IMR-90 (cell line): ENCODE results near the gene SKIC8. TPM values are rescaled to one million over a fixed set of nuclear protein-coding genes. Genes with fewer than 3 reads are reported as not detected.

ENCODE experiments used
- ATAC-seq: fragments of 200-7000 bp; cut with Tn5 transposase; 2 replicates; pipeline ENCODE4 v1.9.1; 2020; ENCODE audit warnings: low read depth, mild to moderate bottlenecking, moderate library complexity
- BruUV-seq: library from RNA; stranded (reverse); fragments of 400-500 nt; replicated peaks from 2 replicates; lab custom pipeline; 2021; lab: Mats Ljungman, UMichigan
- CTCF ChIA-PET: fragments of 300-600 bp; formaldehyde crosslinking; extraction: SDS; loops from one replicate; lab custom pipeline; 2021; ENCODE audit warnings: antibody characterized with exemption; lab: Yijun Ruan, JAX
- POLR2A ChIA-PET: fragments of 300-600 bp; sonication (Branson Sonifier 250); formaldehyde crosslinking; loops from one replicate; lab custom pipeline; 2022; ENCODE audit warnings: antibody characterized with exemption; ENCODE audit not compliant: unreplicated experiment; lab: Charles Lee
- DNase-seq: peaks from one replicate; pipeline ENCODE4 v3.0.0; 2013
- H2AFZ ChIP-seq: replicated peaks from 2 replicates; pipeline ENCODE3; 2013; ENCODE audit warnings: low read length, mild to moderate bottlenecking; ENCODE audit not compliant: poor library complexity
- H2AK5ac ChIP-seq: 2 replicates; pipeline ENCODE4 v1.6.1; 2013; ENCODE audit warnings: low read depth, low read length, inconsistent platforms
- H2AK9ac ChIP-seq: replicated peaks from 2 replicates; pipeline ENCODE3; 2013; ENCODE audit warnings: mild to moderate bottlenecking, low read depth, low read length, moderate library complexity; ENCODE audit not compliant: poor library complexity
- H2BK120ac ChIP-seq: 2 replicates; pipeline ENCODE4 v1.6.1; 2013; ENCODE audit warnings: low read depth, low read length, inconsistent platforms
- H2BK15ac ChIP-seq: 3 replicates; pipeline ENCODE4 v1.6.1; 2013; ENCODE audit warnings: low read depth, low read length, inconsistent platforms
- H2BK20ac ChIP-seq: 2 replicates; pipeline ENCODE4 v1.6.1; 2013; ENCODE audit warnings: low read depth, mild to moderate bottlenecking, inconsistent platforms, low read length, moderate library complexity
- H2BK5ac ChIP-seq: 2 replicates; pipeline ENCODE4 v1.6.1; 2013; ENCODE audit warnings: mild to moderate bottlenecking, low read depth, low read length, inconsistent platforms; ENCODE audit not compliant: poor library complexity, severe bottlenecking
- H3K14ac ChIP-seq: replicated peaks from 2 replicates; pipeline ENCODE4 v1.6.1; 2013; ENCODE audit warnings: low read depth, low read length, inconsistent platforms
- H3K18ac ChIP-seq: 2 replicates; pipeline ENCODE4 v1.6.1; 2013; ENCODE audit warnings: low read depth, low read length, control low read depth
- H3K23ac ChIP-seq: 2 replicates; pipeline ENCODE4 v1.6.1; 2013; ENCODE audit warnings: low read depth, low read length, inconsistent platforms
- H3K27ac ChIP-seq: 2 replicates; pipeline ENCODE4 v1.5.1; 2013; ENCODE audit warnings: mild to moderate bottlenecking, control low read depth, low read length; ENCODE audit not compliant: insufficient read depth
- H3K27me3 ChIP-seq: 2 replicates; pipeline ENCODE4 v1.6.1; 2013; ENCODE audit warnings: low read length; ENCODE audit not compliant: control insufficient read depth, insufficient read depth
- H3K36me3 ChIP-seq: 2 replicates; pipeline ENCODE4 v1.6.1; 2013; ENCODE audit warnings: low read length, mixed read lengths; ENCODE audit not compliant: control insufficient read depth, insufficient read depth
- H3K4ac ChIP-seq: 2 replicates; pipeline ENCODE4 v1.6.1; 2013; ENCODE audit warnings: low read depth, low read length, inconsistent platforms
- H3K4me1 ChIP-seq: 2 replicates; pipeline ENCODE4 v1.6.1; 2013; ENCODE audit warnings: low read length, mixed read lengths; ENCODE audit not compliant: control insufficient read depth, insufficient read depth
- H3K4me2 ChIP-seq: 2 replicates; pipeline ENCODE4 v1.6.1; 2013; ENCODE audit warnings: low read depth, mild to moderate bottlenecking, control low read depth, low read length, moderate library complexity
- H3K4me3 ChIP-seq: 2 replicates; pipeline ENCODE4 v1.5.1; 2013; ENCODE audit warnings: low read depth, mild to moderate bottlenecking, control low read depth, low read length, moderate library complexity; ENCODE audit not compliant: insufficient read depth
- H3K56ac ChIP-seq: 2 replicates; pipeline ENCODE4 v1.6.1; 2013; ENCODE audit warnings: low read length, inconsistent platforms; ENCODE audit not compliant: insufficient read depth; ENCODE audit errors: extremely low read depth
- H3K79me1 ChIP-seq, 2 experiments: 2 replicates each; pipeline ENCODE4 v1.6.1; 2013; ENCODE audit warnings: low read length in 2 of 2, inconsistent platforms in 1 of 2, low read depth in 1 of 2
- H3K9ac ChIP-seq: 2 replicates; pipeline ENCODE4 v1.6.1; 2013; ENCODE audit warnings: low read depth, low read length, control low read depth
- H3K9me1 ChIP-seq: 2 replicates; pipeline ENCODE4 v1.6.1; 2013; ENCODE audit warnings: low read length, inconsistent platforms; ENCODE audit not compliant: insufficient read depth
- H3K9me3 ChIP-seq: 2 replicates; pipeline ENCODE4 v1.6.1; 2013; ENCODE audit warnings: low read length; ENCODE audit not compliant: control insufficient read depth, insufficient read depth
- H4K20me1 ChIP-seq: 2 replicates; pipeline ENCODE4 v1.6.1; 2013; ENCODE audit warnings: low read length, inconsistent platforms; ENCODE audit not compliant: insufficient read depth
- H4K5ac ChIP-seq: 2 replicates; pipeline ENCODE4 v1.6.1; 2013; ENCODE audit warnings: mild to moderate bottlenecking, low read depth, low read length, control low read depth
- H4K8ac ChIP-seq, 2 experiments: 2 replicates each; pipeline ENCODE4 v1.6.1; 2013; ENCODE audit warnings: low read depth in 2 of 2, low read length in 2 of 2, control low read depth in 1 of 2, inconsistent platforms in 1 of 2
- H4K91ac ChIP-seq: 2 replicates; pipeline ENCODE4 v1.6.1; 2013; ENCODE audit warnings: low read depth, low read length, inconsistent platforms; ENCODE audit not compliant: insufficient read depth
- BHLHE40 ChIP-seq: fragments of 150-350 bp; IDR thresholded peaks from 2 replicates; pipeline ENCODE4 v1.6.1; 2016; ENCODE audit warnings: mild to moderate bottlenecking, low read depth, low read length
- CEBPB ChIP-seq: IDR thresholded peaks from 2 replicates; pipeline ENCODE4 v1.6.1; 2012; ENCODE audit warnings: low read depth, low read length, improper control_type of control experiment
- CHD1 ChIP-seq: IDR thresholded peaks from 2 replicates; pipeline ENCODE4 v1.6.1; 2012; ENCODE audit warnings: low read depth, low read length, improper control_type of control experiment
- CTCF ChIP-seq: conservative IDR thresholded peaks from 2 replicates; pipeline ENCODE4 v1.5.1; 2012; ENCODE audit warnings: mild to moderate bottlenecking, low read depth, low read length, improper control_type of control experiment
- FOS ChIP-seq: fragments of 150-350 bp; IDR thresholded peaks from 2 replicates; pipeline ENCODE4 v1.6.1; 2016; ENCODE audit warnings: low read depth, low read length
- MAFK ChIP-seq: IDR thresholded peaks from 2 replicates; pipeline ENCODE4 v1.6.1; 2012; ENCODE audit warnings: low read depth, low read length, improper control_type of control experiment
- MAZ ChIP-seq: IDR thresholded peaks from 2 replicates; pipeline ENCODE4 v1.6.1; 2012; ENCODE audit warnings: low read depth, mild to moderate bottlenecking, low read length, improper control_type of control experiment, moderate library complexity, borderline replicate concordance
- MXI1 ChIP-seq: IDR thresholded peaks from 2 replicates; pipeline ENCODE4 v1.6.1; 2012; ENCODE audit warnings: low read depth, mild to moderate bottlenecking, low read length, moderate library complexity, borderline replicate concordance
- NFE2L2 ChIP-seq: fragments of 150-350 bp; IDR thresholded peaks from 2 replicates; pipeline ENCODE4 v1.6.1; 2016; ENCODE audit warnings: low read depth, mild to moderate bottlenecking, low read length
- POLR2A ChIP-seq: IDR thresholded peaks from 2 replicates; pipeline ENCODE4 v1.6.1; 2012; ENCODE audit warnings: mild to moderate bottlenecking, low read depth, low read length
- RAD21 ChIP-seq: IDR thresholded peaks from 2 replicates; pipeline ENCODE4 v1.6.1; 2012; ENCODE audit warnings: low read length, improper control_type of control experiment
- RCOR1 ChIP-seq: IDR thresholded peaks from 2 replicates; pipeline ENCODE4 v1.6.1; 2012; ENCODE audit warnings: mild to moderate bottlenecking, low read length, improper control_type of control experiment; ENCODE audit not compliant: insufficient replicate concordance
- RFX5 ChIP-seq: IDR thresholded peaks from 2 replicates; pipeline ENCODE4 v1.8.0; 2012; ENCODE audit warnings: low read depth, mild to moderate bottlenecking, low read length, moderate library complexity
- SMC3 ChIP-seq: fragments of 150-350 bp; IDR thresholded peaks from 2 replicates; pipeline ENCODE4 v1.6.1; 2016; ENCODE audit warnings: low read depth, mild to moderate bottlenecking, antibody characterized with exemption, low read length, moderate library complexity
- WGBS, 2 experiments: methylation state at CpG; one replicate each; pipeline versions ENCODE4 v1.1.5 to v1.1.7; 2013; ENCODE audit warnings: missing lambda C conversion rate in 2 of 2; ENCODE audit not compliant: insufficient read length in 1 of 2; ENCODE audit errors: extremely low coverage in 2 of 2; 5-methylcytosine and 5-hydroxymethylcytosine counted together
- dilution Hi-C: fragments of 300-500 bp; cut with HindIII; formaldehyde crosslinking; loops from one replicate; pipeline ENCODE4 v1.14.3; 2018; ENCODE audit warnings: low sequenced_read_pairs; ENCODE audit not compliant: unreplicated experiment
- in situ Hi-C: fragments of 300-500 bp; cut with MboI; formaldehyde crosslinking; loops from 3 replicates; pipeline ENCODE4 v1.14.3; 2019; ENCODE audit warnings: low sequenced_read_pairs, inconsistent platforms, mixed read lengths
- intact Hi-C: fragments of 100-400 bp; cut with micrococcal nuclease; formaldehyde crosslinking; loops from 2 replicates; pipeline ENCODE4 v1.10.0; 2022
- polyA plus RNA-seq, 3 experiments: library from polyadenylated mRNA; depleted of rRNA; stranded (reverse); fragments of >200 nt; gene quantifications; 2 replicates each; pipeline ENCODE4 v1.2.3, GENCODE V29; 2012; ENCODE audit warnings: low replicate concordance in 1 of 3
- total RNA-seq: library from RNA; depleted of rRNA; stranded (reverse); fragments of >200 nt; gene quantifications from 2 replicates; pipeline ENCODE4 v1.2.3, GENCODE V29; 2012
- TF ChIP-seq, protein P1 (sequence below): fragments of 150-350 bp; IDR thresholded peaks from 2 replicates; pipeline ENCODE4 v1.6.1; 2017; ENCODE audit warnings: mild to moderate bottlenecking, antibody characterized with exemption, low read length, low read depth
- TF ChIP-seq, protein P2 (sequence below): fragments of 150-350 bp; IDR thresholded peaks from 2 replicates; pipeline ENCODE4 v1.6.1; 2016; ENCODE audit warnings: low read depth, mild to moderate bottlenecking, low read length, moderate library complexity, borderline replicate concordance

SKIC8 gene
- total and polyA plus RNA-seq, 2 of the 4 experiments (the other 2 are of a cell fraction) = 72.2 to 124 TPM

DNA sequence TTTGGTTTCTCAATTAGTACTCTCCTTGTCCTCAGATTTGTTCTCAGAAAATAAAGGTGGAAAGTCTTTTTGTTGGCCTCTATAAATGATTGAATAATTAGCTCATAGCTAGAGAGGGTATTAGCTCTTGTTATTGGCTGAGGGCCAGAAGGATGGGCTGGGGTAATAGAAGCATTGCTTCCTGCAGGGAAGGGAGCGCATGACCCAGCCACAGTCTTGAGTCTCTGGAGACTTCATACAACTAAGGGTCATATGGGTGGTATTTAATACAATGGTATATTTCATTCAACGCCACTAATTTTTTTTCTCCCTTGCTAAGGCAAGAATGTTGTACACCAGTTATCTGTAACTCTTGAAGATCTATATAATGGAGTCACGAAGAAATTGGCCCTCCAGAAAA, 26.6 kb downstream of the SKIC8 start:
- Histone ChIP-seq H3K23ac (no peak overlapping the region), H3K4me2 (no peak overlapping the region), H4K20me1 (no peaks in the 10 kb centered on the region), H3K79me1 (no peaks in the 10 kb centered on the region), H3K9me3 (no peaks in the 10 kb centered on the region), H3K9me1 (0 out of 2 replicates have a peak, but pooled peaks cover 6% of the 10 kb centered on the region), H3K27me3 (peaks cover 1% of the 10 kb centered on the region; the same call in 1 of the 2 replicates), H3K14ac (no peak overlapping the region), H2BK20ac (no peak overlapping the region), H2BK15ac (no peak overlapping the region), H3K9ac (no peak overlapping the region), H2BK5ac (no peak overlapping the region), H3K56ac (no peak overlapping the region), H3K18ac (no peak overlapping the region), H2AK9ac (no peak overlapping the region), H4K8ac (no peak overlapping the region), H3K27ac (no peak overlapping the region), H3K36me3 (peaks cover 2% of the 10 kb centered on the region; the same call in 1 of the 2 replicates), H4K91ac (no peak overlapping the region), H2AFZ (no peak overlapping the region), H2AK5ac (no peak overlapping the region), H2BK120ac (no peak overlapping the region), H4K5ac (no peak overlapping the region), H3K4ac (no peak overlapping the region), H3K4me3 (no peak overlapping the region), H3K4me1 (peaks cover 3% of the 10 kb centered on the region; the same call in 1 of the 2 replicates)
- intact Hi-C loops = no loop called here
- in situ Hi-C loops = no loop called here
- CTCF ChIA-PET = interaction anchor here (1.2 kb wide), 1 partner anchor 9 kb away, joined by 4 read pairs; no protein-coding TSS in a partner anchor
- WGBS, 2 experiments = no CpG with 5 or more reads among the region's 3 CpGs
- TF ChIP-seq POLR2A = no peak
- TF ChIP-seq NFE2L2 = no peak
- TF ChIP-seq RFX5 = no peak
- no peak for TF ChIP-seq RCOR1
- no peak for TF ChIP-seq RAD21
- no peak for TF ChIP-seq MXI1
- TF ChIP-seq CEBPB = no peak
- TF ChIP-seq, protein P1, sequence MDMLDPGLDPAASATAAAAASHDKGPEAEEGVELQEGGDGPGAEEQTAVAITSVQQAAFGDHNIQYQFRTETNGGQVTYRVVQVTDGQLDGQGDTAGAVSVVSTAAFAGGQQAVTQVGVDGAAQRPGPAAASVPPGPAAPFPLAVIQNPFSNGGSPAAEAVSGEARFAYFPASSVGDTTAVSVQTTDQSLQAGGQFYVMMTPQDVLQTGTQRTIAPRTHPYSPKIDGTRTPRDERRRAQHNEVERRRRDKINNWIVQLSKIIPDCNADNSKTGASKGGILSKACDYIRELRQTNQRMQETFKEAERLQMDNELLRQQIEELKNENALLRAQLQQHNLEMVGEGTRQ = no peak
- no peak for TF ChIP-seq FOS
- TF ChIP-seq BHLHE40 = no peak
- no peak for TF ChIP-seq MAFK
- no peak for TF ChIP-seq SMC3
- TF ChIP-seq MAZ = no peak
- TF ChIP-seq, protein P2, sequence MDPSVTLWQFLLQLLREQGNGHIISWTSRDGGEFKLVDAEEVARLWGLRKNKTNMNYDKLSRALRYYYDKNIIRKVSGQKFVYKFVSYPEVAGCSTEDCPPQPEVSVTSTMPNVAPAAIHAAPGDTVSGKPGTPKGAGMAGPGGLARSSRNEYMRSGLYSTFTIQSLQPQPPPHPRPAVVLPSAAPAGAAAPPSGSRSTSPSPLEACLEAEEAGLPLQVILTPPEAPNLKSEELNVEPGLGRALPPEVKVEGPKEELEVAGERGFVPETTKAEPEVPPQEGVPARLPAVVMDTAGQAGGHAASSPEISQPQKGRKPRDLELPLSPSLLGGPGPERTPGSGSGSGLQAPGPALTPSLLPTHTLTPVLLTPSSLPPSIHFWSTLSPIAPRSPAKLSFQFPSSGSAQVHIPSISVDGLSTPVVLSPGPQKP = no peak
- TF ChIP-seq CTCF = no peak
- TF ChIP-seq CHD1 = no peak
- POLR2A ChIA-PET = no interaction called here
- DNase-seq (no peak), ATAC-seq (no peak)
- BruUV-seq = no TSS peak
- dilution Hi-C loops = no loop called here
